BLaER1 treated with 17β-estradiol and CSF1 and Interleukin-3, amounts not matched to agents 10 nM and 100 nM (cell line): ENCODE data around the gene MAP4K3.
"Not testable (repeated sequence)": the region's sequence is repeated elsewhere in the genome, so short reads cannot be mapped to it uniquely, and the experiment has no call there.

Experiments
- H3K27ac ChIP-seq, 11 experiments: shearing (Covaris generic); formaldehyde crosslinking; 2 replicates each; pipeline ENCODE4 v1.8.1; 2022
- H3K27me3 ChIP-seq, 11 experiments: shearing (Covaris generic); formaldehyde crosslinking; 2 replicates each; pipeline ENCODE4 v1.8.1; 2022
- H3K36me3 ChIP-seq, 11 experiments: shearing (Covaris generic); formaldehyde crosslinking; 2 replicates each; pipeline ENCODE4 v1.8.1; 2022
- H3K4me1 ChIP-seq, 10 experiments: shearing (Covaris generic); formaldehyde crosslinking; 2 replicates each; pipeline ENCODE4 v1.8.1; 2022
- H3K4me2 ChIP-seq, 11 experiments: shearing (Covaris generic); formaldehyde crosslinking; 2 replicates each; pipeline ENCODE4 v1.8.1; 2022
- H3K4me3 ChIP-seq, 10 experiments: shearing (Covaris generic); formaldehyde crosslinking; 2 replicates each; pipeline ENCODE4 v1.8.1; 2022
- H3K9ac ChIP-seq, 11 experiments: shearing (Covaris generic); formaldehyde crosslinking; 2 replicates each; pipeline ENCODE4 v1.8.1; 2022
- H3K9me3 ChIP-seq, 11 experiments: shearing (Covaris generic); formaldehyde crosslinking; replicated peaks in 1 of 11; 2 replicates each; pipeline ENCODE4 v1.8.1; 2022
- H4K20me1 ChIP-seq, 11 experiments: shearing (Covaris generic); formaldehyde crosslinking; 2 replicates each; pipeline ENCODE4 v1.8.1; 2022
- Cebpa-rat ChIP-seq, 11 experiments: shearing (Covaris generic); IDR thresholded peaks; 2 replicates each; pipeline ENCODE4 v1.8.1; 2022

MAP4K3 gene

GRCh38 chr2:39394516-39394961 is 42.5 kb downstream of the MAP4K3 start:
- Histone ChIP-seq H3K4me2 (no peak overlapping the region), H3K9me3 (peaks cover 0 to 10% (median 5%) of the 10 kb centered on the region in 11 experiments; a peak in 6 of 22 replicates), H3K9ac (no peak overlapping the region), H3K27me3 (no peaks in the 10 kb centered on the region), H3K4me3 (no peak overlapping the region), H3K27ac (no peak overlapping the region), H3K36me3 (peaks cover 0 to 14% (median 4%) of the 10 kb centered on the region in 11 experiments; a peak in 6 of 22 replicates), H4K20me1 (peaks cover 0 to 68% (median 15%) of the 10 kb centered on the region in 11 experiments; a peak in 9 of 22 replicates), H3K4me1 (no peaks in the 10 kb centered on the region)
- no peak for TF ChIP-seq Cebpa-rat (IDR thresholded peaks at IDR 0.05)

GRCh38 chr2:39392672-39393071 is 44.4 kb downstream of the MAP4K3 start:
- Histone ChIP-seq H3K9me3 (peaks cover 0 to 14% (median 5%) of the 10 kb centered on the region in 11 experiments; a peak in 11 of 22 replicates), H3K36me3 (peaks cover 0 to 14% (median 4%) of the 10 kb centered on the region in 11 experiments; a peak in 6 of 22 replicates), H3K27ac (no peak overlapping the region), H3K4me2 (no peak overlapping the region), H3K9ac (no peak overlapping the region), H3K4me1 (no peaks in the 10 kb centered on the region), H4K20me1 (peaks cover 0 to 54% (median 9%) of the 10 kb centered on the region in 11 experiments; a peak in 7 of 22 replicates), H3K27me3 (no peaks in the 10 kb centered on the region), H3K4me3 (no peak overlapping the region)
- no peak for TF ChIP-seq Cebpa-rat (IDR thresholded peaks at IDR 0.05)

- H3K27ac ChIP-seq: no peak overlapping the region
- TF ChIP-seq Cebpa-rat (IDR thresholded peaks at IDR 0.05): no peak
- H3K9ac ChIP-seq: no peak overlapping the region
- H3K4me1 ChIP-seq: no peaks in the 10 kb centered on the region
- H3K27me3 ChIP-seq: no peaks in the 10 kb centered on the region
- no peak overlapping the region for H3K4me2 ChIP-seq
- peaks cover 3 to 29% (median 9%) of the 10 kb centered on the region in 11 experiments; a peak in 11 of 22 replicates for H3K36me3 ChIP-seq
- peaks cover 0 to 32% (median 7%) of the 10 kb centered on the region in 11 experiments; a peak in 5 of 22 replicates for H4K20me1 ChIP-seq
- H3K4me3 ChIP-seq: no peak overlapping the region
- H3K9me3 ChIP-seq: peaks cover 15 to 37% (median 27%) of the 10 kb centered on the region in 11 experiments; a peak in 21 of 22 replicates
Measured at GRCh38 chr2:39390216-39390615, 46.9 kb downstream of the MAP4K3 start.

- Histone ChIP-seq H3K4me1 (peaks cover 0 to 17% (median 2%) of the 10 kb centered on the region in 10 experiments; a peak in 8 of 20 replicates), H3K27ac (no peak overlapping the region), H3K4me3 (no peak overlapping the region), H4K20me1 (peaks cover 0 to 15% (median 0%) of the 10 kb centered on the region in 11 experiments; a peak in 3 of 22 replicates), H3K27me3 (no peaks in the 10 kb centered on the region), H3K4me2 (no peak overlapping the region), H3K36me3 (peaks cover 0 to 23% (median 4%) of the 10 kb centered on the region in 11 experiments; a peak in 8 of 22 replicates), H3K9me3 (peaks cover 15 to 43% (median 30%) of the 10 kb centered on the region in 11 experiments), H3K9ac (no peak overlapping the region)
- TF ChIP-seq Cebpa-rat (IDR thresholded peaks at IDR 0.05): no peak
Measured at GRCh38 chr2:39386064-39386463, 51.0 kb downstream of the MAP4K3 start.

GRCh38 chr2:39385172-39385571 is 51.9 kb downstream of the MAP4K3 start:
- H3K4me2 ChIP-seq: no peak overlapping the region
- no peaks in the 10 kb centered on the region for H3K27me3 ChIP-seq
- TF ChIP-seq Cebpa-rat (IDR thresholded peaks at IDR 0.05): no peak

GRCh38 chr2:39384071-39384470 is 53.0 kb downstream of the MAP4K3 start:
- H3K4me3 ChIP-seq, H3K4me2 ChIP-seq, H3K27me3 ChIP-seq, H3K27ac ChIP-seq, H3K9ac ChIP-seq: not testable (repeated sequence)
- Histone ChIP-seq H4K20me1 (peaks cover 0 to 15% (median 0%) of the 10 kb centered on the region in 11 experiments; a peak in 3 of 22 replicates), H3K4me1 (peaks cover 6 to 35% (median 14%) of the 10 kb centered on the region in 10 experiments; a peak in 12 of 20 replicates), H3K36me3 (peaks cover 0 to 14% (median 4%) of the 10 kb centered on the region in 11 experiments; a peak in 8 of 22 replicates), H3K9me3 (peaks cover 15 to 38% (median 29%) of the 10 kb centered on the region in 11 experiments)

More at GRCh38 chr2:39385172-39385571, 51.9 kb downstream of the MAP4K3 start:
- Histone ChIP-seq H3K4me3 (no peak overlapping the region), H3K4me1 (peaks cover 6 to 26% (median 10%) of the 10 kb centered on the region in 10 experiments; a peak in 12 of 20 replicates), H3K36me3 (peaks cover 0 to 19% (median 4%) of the 10 kb centered on the region in 11 experiments; a peak in 8 of 22 replicates), H3K27ac (no peak overlapping the region), H3K9ac (no peak overlapping the region), H4K20me1 (peaks cover 0 to 15% (median 0%) of the 10 kb centered on the region in 11 experiments; a peak in 3 of 22 replicates), H3K9me3 (peaks cover 15 to 38% (median 30%) of the 10 kb centered on the region in 11 experiments)

- peaks cover 6 to 38% (median 15%) of the 10 kb centered on the region in 10 experiments; a peak in 13 of 20 replicates for H3K4me1 ChIP-seq
Measured at GRCh38 chr2:39383146-39383545, 53.9 kb downstream of the MAP4K3 start.

GRCh38 chr2:39381653-39382052 is 55.4 kb downstream of the MAP4K3 start:
- peaks cover 0 to 9% (median 4%) of the 10 kb centered on the region in 11 experiments; a peak in 11 of 22 replicates for H3K36me3 ChIP-seq
- H3K9me3 ChIP-seq: peaks cover 11 to 27% (median 18%) of the 10 kb centered on the region in 11 experiments
- peaks cover 15 to 52% (median 28%) of the 10 kb centered on the region in 10 experiments for H3K4me1 ChIP-seq
- H3K27ac ChIP-seq: no peak overlapping the region
- H3K4me2 ChIP-seq: 0 out of 22 replicates have a peak overlapping the region, but pooled peaks of 1 of the 11 experiments have one; percentile 8
- no peak for TF ChIP-seq Cebpa-rat (IDR thresholded peaks at IDR 0.05)
- no peak overlapping the region for H3K4me3 ChIP-seq
- no peaks in the 10 kb centered on the region for H3K27me3 ChIP-seq
- no peak overlapping the region for H3K9ac ChIP-seq
- peaks cover 0 to 15% (median 0%) of the 10 kb centered on the region in 11 experiments; a peak in 3 of 22 replicates for H4K20me1 ChIP-seq

More at GRCh38 chr2:39383146-39383545, 53.9 kb downstream of the MAP4K3 start:
- Histone ChIP-seq H3K36me3 (peaks cover 0 to 14% (median 4%) of the 10 kb centered on the region in 11 experiments; a peak in 8 of 22 replicates), H3K4me3 (no peak overlapping the region), H4K20me1 (peaks cover 0 to 15% (median 0%) of the 10 kb centered on the region in 11 experiments; a peak in 3 of 22 replicates), H3K4me2 (peak overlapping the region in 1 of 11 experiments; percentile 16; a peak in 2 of 22 replicates), H3K9me3 (peaks cover 15 to 38% (median 29%) of the 10 kb centered on the region in 11 experiments), H3K27me3 (no peaks in the 10 kb centered on the region), H3K27ac (no peak overlapping the region), H3K9ac (no peak overlapping the region)
- TF ChIP-seq Cebpa-rat (IDR thresholded peaks at IDR 0.05): no peak

GRCh38 chr2:39380525-39381150 is 56.4 kb downstream of the MAP4K3 start:
- no peak overlapping the region for H3K4me3 ChIP-seq
- peak overlapping the region in 5 of 11 experiments; percentile 4 to 19 (median 6); a peak in 4 of 22 replicates for H3K4me2 ChIP-seq
- peaks cover 11 to 23% (median 17%) of the 10 kb centered on the region in 11 experiments for H3K9me3 ChIP-seq
- H3K27ac ChIP-seq: peak overlapping the region in 1 of 11 experiments; percentile 24; a peak in 1 of 22 replicates
- peaks cover 6 to 14% (median 10%) of the 10 kb centered on the region in 11 experiments; a peak in 20 of 22 replicates for H3K36me3 ChIP-seq
- peaks cover 15 to 52% (median 28%) of the 10 kb centered on the region in 10 experiments for H3K4me1 ChIP-seq
- no peak for TF ChIP-seq Cebpa-rat (IDR thresholded peaks at IDR 0.05)
- H3K27me3 ChIP-seq: no peaks in the 10 kb centered on the region
- H4K20me1 ChIP-seq: peaks cover 0 to 15% (median 0%) of the 10 kb centered on the region in 11 experiments; a peak in 3 of 22 replicates
- H3K9ac ChIP-seq: no peak overlapping the region
